Measurements from ENCODE around the gene LFNG. TPM values are rescaled to one million over a fixed set of nuclear protein-coding genes. Genes with fewer than 3 reads are reported as not detected.

The LFNG gene
- total and polyA plus RNA-seq, 4 donors: 0.22 to 2.9 (median 2.6) TPM

DNA sequence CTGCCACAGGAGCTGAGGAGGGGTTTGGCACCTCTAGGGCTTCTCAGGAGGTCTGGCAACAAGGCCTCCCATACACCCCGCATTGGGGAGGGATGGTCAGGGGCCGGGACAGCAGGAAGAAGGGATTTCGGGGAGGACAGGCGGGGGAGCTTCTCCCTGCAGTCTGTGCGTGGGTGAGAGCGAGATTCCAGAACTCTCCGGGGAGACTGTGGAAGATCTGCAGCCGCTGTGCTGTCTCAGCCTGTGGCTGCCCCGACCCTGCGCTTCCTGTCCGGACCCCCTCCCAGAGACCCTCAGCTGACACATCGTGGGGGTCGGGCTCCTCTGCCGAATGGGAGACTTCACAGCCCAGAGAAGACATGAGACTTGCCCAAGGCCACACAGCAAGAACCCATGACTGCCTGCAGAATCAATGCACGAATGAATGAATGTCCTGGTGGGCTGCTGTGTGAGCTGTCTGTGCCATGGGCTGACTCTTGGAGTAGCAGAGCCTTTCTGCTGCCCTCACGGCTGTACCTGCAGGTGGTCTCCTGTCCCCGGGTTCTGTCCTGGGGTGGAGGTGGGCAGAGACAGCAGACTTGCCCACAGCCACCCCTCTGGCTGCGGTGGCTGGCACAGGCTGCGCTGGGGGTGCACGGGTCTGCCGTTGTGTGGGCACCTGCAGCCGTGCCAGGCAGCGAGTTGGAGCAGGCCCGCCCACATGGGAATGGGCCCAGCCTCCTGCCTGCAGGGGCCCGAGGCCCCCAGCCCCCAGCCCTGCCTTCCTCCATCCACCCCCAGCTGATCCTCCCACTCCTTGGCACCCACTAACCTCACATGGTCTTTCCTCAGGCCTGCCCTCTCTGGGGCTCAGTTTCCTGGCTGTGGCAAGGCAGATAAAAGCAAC lies 16.3 kb upstream of the LFNG start (continued):
- TF ChIP-seq, protein P1, sequence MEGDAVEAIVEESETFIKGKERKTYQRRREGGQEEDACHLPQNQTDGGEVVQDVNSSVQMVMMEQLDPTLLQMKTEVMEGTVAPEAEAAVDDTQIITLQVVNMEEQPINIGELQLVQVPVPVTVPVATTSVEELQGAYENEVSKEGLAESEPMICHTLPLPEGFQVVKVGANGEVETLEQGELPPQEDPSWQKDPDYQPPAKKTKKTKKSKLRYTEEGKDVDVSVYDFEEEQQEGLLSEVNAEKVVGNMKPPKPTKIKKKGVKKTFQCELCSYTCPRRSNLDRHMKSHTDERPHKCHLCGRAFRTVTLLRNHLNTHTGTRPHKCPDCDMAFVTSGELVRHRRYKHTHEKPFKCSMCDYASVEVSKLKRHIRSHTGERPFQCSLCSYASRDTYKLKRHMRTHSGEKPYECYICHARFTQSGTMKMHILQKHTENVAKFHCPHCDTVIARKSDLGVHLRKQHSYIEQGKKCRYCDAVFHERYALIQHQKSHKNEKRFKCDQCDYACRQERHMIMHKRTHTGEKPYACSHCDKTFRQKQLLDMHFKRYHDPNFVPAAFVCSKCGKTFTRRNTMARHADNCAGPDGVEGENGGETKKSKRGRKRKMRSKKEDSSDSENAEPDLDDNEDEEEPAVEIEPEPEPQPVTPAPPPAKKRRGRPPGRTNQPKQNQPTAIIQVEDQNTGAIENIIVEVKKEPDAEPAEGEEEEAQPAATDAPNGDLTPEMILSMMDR (IDR thresholded peaks at IDR 0.05; ENCODE audit: low read depth, low read length, missing input control): no peak

DNA sequence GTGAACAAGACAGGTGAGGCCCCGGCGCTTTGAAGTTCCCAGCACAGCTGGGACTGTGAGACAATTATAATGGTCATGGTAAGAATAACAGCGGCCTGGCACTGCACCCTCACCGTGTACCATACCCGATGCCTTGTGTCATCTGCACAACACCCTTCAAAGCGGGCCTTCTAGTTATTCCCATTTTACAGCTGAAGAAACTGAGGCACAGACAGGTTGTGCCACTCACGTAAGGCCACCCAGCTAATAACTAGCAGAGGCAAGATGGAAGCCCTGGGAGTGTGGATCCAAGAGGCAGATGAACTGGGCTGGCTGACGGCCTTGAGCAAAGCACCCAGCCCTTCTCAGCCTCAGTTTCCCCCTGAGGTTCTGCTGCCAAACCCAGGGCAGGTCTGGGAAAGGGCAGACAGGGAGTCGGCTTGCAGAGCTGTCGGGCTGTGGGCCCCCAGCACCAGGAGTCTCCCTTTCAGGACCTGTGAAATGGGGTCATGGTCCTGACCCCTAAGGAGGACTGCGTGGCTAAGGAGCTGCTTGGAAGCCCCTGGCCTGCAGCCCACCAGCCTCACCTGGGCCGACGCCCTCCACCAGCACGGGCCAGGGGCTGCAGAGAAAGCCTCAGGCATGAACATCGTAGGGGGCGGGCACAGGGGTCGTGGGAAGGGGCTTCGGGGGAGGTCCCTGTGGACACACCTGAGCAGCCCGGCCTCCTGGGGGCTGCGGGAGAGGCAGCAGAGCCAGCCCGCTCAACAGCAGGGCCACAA lies 15.3 kb upstream of the LFNG start:
- H3K27ac ChIP-seq (ENCODE audit: low read depth in 1 of 2, low read length in 2 of 2): no peak overlapping the region
- H3K4me3 ChIP-seq (ENCODE audit: low read depth in 1 of 3, low read length in 3 of 3): no peak overlapping the region
- no peak for DNase-seq (ENCODE audit: low spot score)
- no peak for TF ChIP-seq HNF4A (conservative IDR thresholded peaks at IDR 0.05)
- TF ChIP-seq RAD21 (IDR thresholded peaks at IDR 0.05): no peak
- TF ChIP-seq FOXA1 (IDR thresholded peaks at IDR 0.05): no peak
- no peak for TF ChIP-seq FOXA2 (IDR thresholded peaks at IDR 0.05)
- TF ChIP-seq, protein P1 (IDR thresholded peaks at IDR 0.05; ENCODE audit: low read depth, low read length, missing input control): no peak
- TF ChIP-seq, protein P2, sequence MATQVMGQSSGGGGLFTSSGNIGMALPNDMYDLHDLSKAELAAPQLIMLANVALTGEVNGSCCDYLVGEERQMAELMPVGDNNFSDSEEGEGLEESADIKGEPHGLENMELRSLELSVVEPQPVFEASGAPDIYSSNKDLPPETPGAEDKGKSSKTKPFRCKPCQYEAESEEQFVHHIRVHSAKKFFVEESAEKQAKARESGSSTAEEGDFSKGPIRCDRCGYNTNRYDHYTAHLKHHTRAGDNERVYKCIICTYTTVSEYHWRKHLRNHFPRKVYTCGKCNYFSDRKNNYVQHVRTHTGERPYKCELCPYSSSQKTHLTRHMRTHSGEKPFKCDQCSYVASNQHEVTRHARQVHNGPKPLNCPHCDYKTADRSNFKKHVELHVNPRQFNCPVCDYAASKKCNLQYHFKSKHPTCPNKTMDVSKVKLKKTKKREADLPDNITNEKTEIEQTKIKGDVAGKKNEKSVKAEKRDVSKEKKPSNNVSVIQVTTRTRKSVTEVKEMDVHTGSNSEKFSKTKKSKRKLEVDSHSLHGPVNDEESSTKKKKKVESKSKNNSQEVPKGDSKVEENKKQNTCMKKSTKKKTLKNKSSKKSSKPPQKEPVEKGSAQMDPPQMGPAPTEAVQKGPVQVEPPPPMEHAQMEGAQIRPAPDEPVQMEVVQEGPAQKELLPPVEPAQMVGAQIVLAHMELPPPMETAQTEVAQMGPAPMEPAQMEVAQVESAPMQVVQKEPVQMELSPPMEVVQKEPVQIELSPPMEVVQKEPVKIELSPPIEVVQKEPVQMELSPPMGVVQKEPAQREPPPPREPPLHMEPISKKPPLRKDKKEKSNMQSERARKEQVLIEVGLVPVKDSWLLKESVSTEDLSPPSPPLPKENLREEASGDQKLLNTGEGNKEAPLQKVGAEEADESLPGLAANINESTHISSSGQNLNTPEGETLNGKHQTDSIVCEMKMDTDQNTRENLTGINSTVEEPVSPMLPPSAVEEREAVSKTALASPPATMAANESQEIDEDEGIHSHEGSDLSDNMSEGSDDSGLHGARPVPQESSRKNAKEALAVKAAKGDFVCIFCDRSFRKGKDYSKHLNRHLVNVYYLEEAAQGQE (IDR thresholded peaks at IDR 0.05): no peak
- TF ChIP-seq NR2F2 (IDR thresholded peaks at IDR 0.05): no peak
- no peak overlapping the region for H3K9ac ChIP-seq (ENCODE audit: low read depth in 1 of 2, low read length in 2 of 2)
- no peaks in the 10 kb centered on the region for H3K9me3 ChIP-seq (ENCODE audit: control insufficient read depth in 4 of 4, low read length in 3 of 4)
- H3K27me3 ChIP-seq (ENCODE audit: control insufficient read depth in 4 of 4, insufficient read depth in 4 of 4, low read length in 3 of 4): no peaks in the 10 kb centered on the region
- H3K4me1 ChIP-seq (ENCODE audit: control insufficient read depth in 4 of 4, insufficient read depth in 4 of 4, low read length in 3 of 4): peaks cover 0 to 8% (median 0%) of the 10 kb centered on the region in 4 donors
- no peaks in the 10 kb centered on the region for H3K36me3 ChIP-seq (ENCODE audit: control insufficient read depth in 4 of 4, insufficient read depth in 3 of 4, low read depth in 1 of 4, low read length in 3 of 4)
- WGBS: 84% methylated on average over 21 of the region's 21 CpGs

DNA sequence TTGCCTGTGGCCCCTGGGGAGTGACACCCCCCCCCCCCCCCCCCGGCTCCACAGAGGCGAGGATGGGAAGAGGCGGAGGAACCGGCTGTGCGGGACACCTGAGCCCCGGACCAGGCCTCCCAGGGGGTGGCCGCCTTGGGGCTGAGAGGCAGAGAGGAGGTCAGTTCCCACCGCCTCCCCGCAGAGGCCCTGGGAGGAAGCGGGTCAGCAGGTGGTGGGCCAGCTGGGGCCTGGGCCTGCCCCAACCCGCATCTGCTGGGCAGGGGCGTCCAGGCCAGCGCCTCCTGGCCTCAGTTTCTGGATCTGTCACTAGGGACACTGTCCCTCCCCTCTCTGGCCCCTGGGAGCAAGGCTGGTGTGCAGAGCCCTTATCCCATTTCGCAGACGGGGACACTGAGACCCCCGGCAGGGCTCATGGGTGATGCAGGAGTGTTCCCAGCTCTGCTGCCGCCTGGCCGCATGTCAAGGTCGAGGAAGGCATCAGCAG lies 14.6 kb upstream of the LFNG start:
- H3K27me3 ChIP-seq (ENCODE audit: control insufficient read depth in 4 of 4, insufficient read depth in 4 of 4, low read length in 3 of 4): no peaks in the 10 kb centered on the region
- H3K27ac ChIP-seq (ENCODE audit: low read depth in 1 of 2, low read length in 2 of 2): no peak overlapping the region
- no peak overlapping the region for H3K9ac ChIP-seq (ENCODE audit: low read depth in 1 of 2, low read length in 2 of 2)
- DNase-seq (ENCODE audit: low spot score): no peak
- H3K4me1 ChIP-seq (ENCODE audit: control insufficient read depth in 4 of 4, insufficient read depth in 4 of 4, low read length in 3 of 4): peaks cover 0 to 8% (median 0%) of the 10 kb centered on the region in 4 donors
- no peaks in the 10 kb centered on the region for H3K9me3 ChIP-seq (ENCODE audit: control insufficient read depth in 4 of 4, low read length in 3 of 4)
- H3K4me3 ChIP-seq (ENCODE audit: low read depth in 1 of 3, low read length in 3 of 3): no peak overlapping the region
- WGBS: 93% methylated on average over 19 of the region's 19 CpGs
- no peaks in the 10 kb centered on the region for H3K36me3 ChIP-seq (ENCODE audit: control insufficient read depth in 4 of 4, insufficient read depth in 3 of 4, low read depth in 1 of 4, low read length in 3 of 4)
- TF ChIP-seq EGR1 (IDR thresholded peaks at IDR 0.05; ENCODE audit: low read depth in 2 of 2): no peak
- no peak for TF ChIP-seq YY1 (IDR thresholded peaks at IDR 0.05)
- TF ChIP-seq, protein P1 (IDR thresholded peaks at IDR 0.05; ENCODE audit: low read depth, low read length, missing input control): no peak
- TF ChIP-seq, protein P3, sequence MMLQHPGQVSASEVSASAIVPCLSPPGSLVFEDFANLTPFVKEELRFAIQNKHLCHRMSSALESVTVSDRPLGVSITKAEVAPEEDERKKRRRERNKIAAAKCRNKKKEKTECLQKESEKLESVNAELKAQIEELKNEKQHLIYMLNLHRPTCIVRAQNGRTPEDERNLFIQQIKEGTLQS (IDR thresholded peaks at IDR 0.05): no peak
- no peak for TF ChIP-seq HNF4A (conservative IDR thresholded peaks at IDR 0.05)
- no peak for TF ChIP-seq RAD21 (IDR thresholded peaks at IDR 0.05)
- no peak for TF ChIP-seq GABPA (IDR thresholded peaks at IDR 0.05 in 1 of 2, conservative IDR thresholded peaks at IDR 0.05 in 1 of 2)
- TF ChIP-seq HNF4G (IDR thresholded peaks at IDR 0.05): no peak
